GM12801 (cell line): Measurements from ENCODE around the gene HVCN1.

Experiments
- CTCF ChIP-seq: IDR thresholded peaks from one replicate; pipeline ENCODE4 v1.5.1; 2011; ENCODE audit warnings: control low read depth; ENCODE audit not compliant: insufficient read length; ENCODE audit errors: extremely low read depth

The HVCN1 gene

GRCh38 chr12:110640275-110641025 is 48.5 kb downstream of the HVCN1 start:
- TF ChIP-seq CTCF: no peak

GRCh38 chr12:110639336-110640141 is 49.4 kb downstream of the HVCN1 start:
- TF ChIP-seq CTCF: no peak

GRCh38 chr12:110638796-110639195 is 50.1 kb downstream of the HVCN1 start:
- no peak for TF ChIP-seq CTCF

- TF ChIP-seq CTCF: no peak
Observed at GRCh38 chr12:110637869-110638441, 51.0 kb downstream of the HVCN1 start.

GRCh38 chr12:110636516-110636915 is 52.4 kb downstream of the HVCN1 start:
- TF ChIP-seq CTCF: no peak

GRCh38 chr12:110635055-110635454 is 53.9 kb downstream of the HVCN1 start:
- TF ChIP-seq CTCF: no peak

- TF ChIP-seq CTCF: no peak
Observed at GRCh38 chr12:110627500-110628195, 61.3 kb downstream of the HVCN1 start.
